Cardiac fibroblast (primary cell): ENCODE data around the gene NOSIP.

Experiments used
- DNase-seq, 2 donors: peaks; one replicate each; pipeline versions ENCODE4 v3.0.0 to v3.0.0-alpha.2; 2010; ENCODE audit warnings: low read depth in 2 of 2
- H3K4me3 ChIP-seq, 2 donors: replicated peaks in 1 of 2; 1 replicate in 1 of 2; 2 replicates in 1 of 2; pipeline ENCODE4 v1.5.1; 2011; ENCODE audit warnings: low read depth in 2 of 2, low read length in 2 of 2, mild to moderate bottlenecking in 2 of 2, moderate library complexity in 1 of 2
- TF ChIP-seq, protein P1 (sequence below): IDR thresholded peaks from one replicate; pipeline ENCODE4 v1.5.1; 2011; ENCODE audit warnings: low read depth, mild to moderate bottlenecking, low read length, inconsistent platforms

NOSIP gene

DNA sequence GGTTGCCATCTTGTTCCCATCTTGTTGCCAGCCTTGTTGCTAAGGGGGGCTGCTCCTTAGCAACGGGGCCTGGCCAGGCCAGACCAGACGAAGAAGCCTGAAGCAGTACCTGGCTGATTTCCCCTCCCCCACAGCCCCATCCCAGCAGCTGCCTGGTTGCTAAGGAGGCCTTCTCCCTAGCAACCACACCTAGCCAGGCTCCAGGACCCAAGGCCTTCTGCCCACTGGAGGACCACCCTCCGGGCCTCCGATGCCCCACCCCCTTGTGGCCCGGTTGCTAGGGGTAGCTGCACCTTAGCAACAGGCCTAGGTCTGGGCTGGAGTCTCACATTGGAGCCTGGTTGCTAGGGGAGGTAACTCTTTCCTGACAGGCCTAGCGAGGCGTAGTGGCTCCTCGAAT, 4.7 kb upstream of the NOSIP start:
- H3K4me3 ChIP-seq = no peak overlapping the region
- no peak for DNase-seq
- TF ChIP-seq, protein P1, sequence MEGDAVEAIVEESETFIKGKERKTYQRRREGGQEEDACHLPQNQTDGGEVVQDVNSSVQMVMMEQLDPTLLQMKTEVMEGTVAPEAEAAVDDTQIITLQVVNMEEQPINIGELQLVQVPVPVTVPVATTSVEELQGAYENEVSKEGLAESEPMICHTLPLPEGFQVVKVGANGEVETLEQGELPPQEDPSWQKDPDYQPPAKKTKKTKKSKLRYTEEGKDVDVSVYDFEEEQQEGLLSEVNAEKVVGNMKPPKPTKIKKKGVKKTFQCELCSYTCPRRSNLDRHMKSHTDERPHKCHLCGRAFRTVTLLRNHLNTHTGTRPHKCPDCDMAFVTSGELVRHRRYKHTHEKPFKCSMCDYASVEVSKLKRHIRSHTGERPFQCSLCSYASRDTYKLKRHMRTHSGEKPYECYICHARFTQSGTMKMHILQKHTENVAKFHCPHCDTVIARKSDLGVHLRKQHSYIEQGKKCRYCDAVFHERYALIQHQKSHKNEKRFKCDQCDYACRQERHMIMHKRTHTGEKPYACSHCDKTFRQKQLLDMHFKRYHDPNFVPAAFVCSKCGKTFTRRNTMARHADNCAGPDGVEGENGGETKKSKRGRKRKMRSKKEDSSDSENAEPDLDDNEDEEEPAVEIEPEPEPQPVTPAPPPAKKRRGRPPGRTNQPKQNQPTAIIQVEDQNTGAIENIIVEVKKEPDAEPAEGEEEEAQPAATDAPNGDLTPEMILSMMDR = no peak

- H3K4me3 ChIP-seq = no peak overlapping the region
- DNase-seq = no peak
- TF ChIP-seq, protein P1 = no peak
These were observed 2.9 kb upstream of the NOSIP start for GRCh38 chr19:49583239-49583638.

GRCh38 chr19:49581007-49581508, 702 bp upstream of the NOSIP start, which contains the start of gene PRRG2:
PRRG2 (plus strand) TSS chr19:49581316; CDS start chr19:49583220, 1,904 bp downstream.
- no peak for DNase-seq
- peak within 1 kb of the TSS; percentile 73 to 89 for H3K4me3 ChIP-seq
- TF ChIP-seq, protein P1 = no peak

DNA sequence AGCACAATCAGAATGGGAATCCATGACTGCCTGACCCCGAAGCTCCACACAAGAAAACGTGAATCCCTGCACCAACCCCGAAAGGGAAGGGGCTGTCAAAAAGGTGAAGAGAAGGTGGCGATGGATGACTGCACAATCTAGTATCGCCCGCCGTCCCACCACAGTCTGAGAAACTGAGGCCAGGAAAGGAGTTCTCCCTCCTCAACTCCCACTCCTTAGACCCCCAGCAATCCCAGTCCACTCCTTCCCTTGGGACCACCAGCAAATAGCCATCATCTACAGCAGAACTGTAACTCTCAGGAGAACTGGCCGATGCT, 451 bp downstream of the NOSIP start:
- no peak for DNase-seq
- peak overlapping the region; percentile 73 to 89 for H3K4me3 ChIP-seq
- TF ChIP-seq, protein P1 = no peak

DNA sequence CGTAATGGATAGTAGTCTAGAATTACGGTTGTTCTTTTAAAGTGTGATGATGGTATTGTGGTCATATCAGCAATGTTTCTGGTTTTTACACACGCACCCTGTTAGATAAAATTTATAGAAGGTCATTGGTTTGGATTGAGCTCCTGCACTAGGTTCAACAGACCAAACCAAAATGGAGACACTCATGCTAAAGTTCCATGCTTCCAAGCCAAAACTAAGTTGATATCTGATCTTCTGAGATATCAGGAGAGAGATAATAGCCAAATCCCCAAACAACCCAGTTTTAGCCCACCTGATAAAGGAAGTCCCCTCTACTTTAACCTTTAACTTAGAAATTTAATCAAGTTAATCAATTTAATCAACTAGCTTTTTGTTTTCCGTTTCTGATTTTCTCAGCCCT, 1.2 kb downstream of the NOSIP start:
- peak overlapping the region in 1 of 2 donors; percentile 89 for H3K4me3 ChIP-seq
- no peak for DNase-seq
- TF ChIP-seq, protein P1 = no peak

GRCh38 chr19:49574206-49574755, 6.1 kb downstream of the NOSIP start:
- no peak overlapping the region for H3K4me3 ChIP-seq
- DNase-seq = peak in 1 of 2 donors; percentile 23
- TF ChIP-seq, protein P1 = no peak

DNA sequence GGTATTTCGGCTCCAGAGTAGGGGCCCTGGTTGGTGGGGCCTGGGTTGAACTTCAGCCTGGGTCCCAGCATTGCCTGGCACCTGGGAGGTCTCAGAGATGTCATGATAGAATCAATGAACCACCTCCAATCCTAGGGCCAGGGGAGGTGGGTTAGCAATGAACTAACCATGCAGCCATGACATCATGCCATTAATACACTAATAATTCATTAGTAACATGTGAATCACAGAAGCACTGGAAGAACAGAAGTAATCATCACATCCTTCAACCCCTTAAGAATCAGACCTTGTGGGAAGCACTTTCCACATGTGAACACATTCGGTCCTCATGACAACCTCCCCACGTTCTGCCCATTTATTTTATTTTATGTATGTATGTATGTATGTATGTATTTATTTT, 6.9 kb downstream of the NOSIP start:
- H3K4me3 ChIP-seq = no peak overlapping the region
- TF ChIP-seq, protein P1 = no peak
- no peak for DNase-seq
